ENCODE results near the gene LDB2. TPM values are rescaled to one million over a fixed set of nuclear protein-coding genes. Genes with fewer than 3 reads are reported as not detected.

LDB2 gene
- total RNA-seq, 1 experiment from 2014 or later: not detected

DNA sequence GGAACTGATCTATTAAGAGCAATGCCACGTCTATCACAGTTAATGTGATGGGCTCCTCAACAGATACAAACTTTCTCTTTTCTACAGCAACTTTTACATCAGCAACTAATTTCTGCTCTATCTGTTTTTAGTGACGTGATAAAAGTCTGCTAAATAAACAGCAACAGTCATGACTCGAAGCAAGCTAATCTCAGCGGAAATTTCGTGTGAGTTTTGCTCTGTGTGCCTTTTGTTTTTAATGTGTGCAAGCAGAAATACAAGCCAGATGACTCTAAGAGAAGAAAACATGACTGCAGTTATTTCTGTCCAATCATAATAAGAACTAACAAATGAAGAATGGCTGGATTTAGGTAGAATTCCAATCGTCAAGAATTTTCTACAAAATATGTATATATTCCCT is 214.3 kb downstream of the LDB2 start:
- Histone ChIP-seq H2AFZ (ENCODE audit: low read length) (no peak overlapping the region), H3K27me3 (ENCODE audit: low read length) (no peaks in the 10 kb centered on the region), H3K4me1 (ENCODE audit: low read length) (no peaks in the 10 kb centered on the region), H3K79me2 (ENCODE audit: low read length) (no peaks in the 10 kb centered on the region), H3K27ac (ENCODE audit: low read length) (no peak overlapping the region), H3K9ac (ENCODE audit: low read length) (no peak overlapping the region), H3K4me3 (ENCODE audit: low read length) (no peak overlapping the region), H3K4me2 (ENCODE audit: low read depth, low read length, poor library complexity, severe bottlenecking) (no peak overlapping the region), H4K20me1 (ENCODE audit: insufficient read depth, low read depth, low read length) (no peaks in the 10 kb centered on the region), H3K9me3 (ENCODE audit: low read length) (no peaks in the 10 kb centered on the region), H3K36me3 (ENCODE audit: insufficient read depth, low read length) (no peaks in the 10 kb centered on the region), H3K9me2 (replicated peaks; ENCODE audit: insufficient read depth, low read length) (no peaks in the 10 kb centered on the region)
- DNase-seq: no peak

GRCh38 chr4:16682975-16683374 is 215.5 kb downstream of the LDB2 start:
- no peaks in the 10 kb centered on the region for H3K36me3 ChIP-seq (ENCODE audit: insufficient read depth, low read length)
- no peak overlapping the region for H3K27ac ChIP-seq (ENCODE audit: low read length)
- DNase-seq: no peak
- no peaks in the 10 kb centered on the region for H3K9me3 ChIP-seq (ENCODE audit: low read length)
- H3K4me3 ChIP-seq (ENCODE audit: low read length): no peak overlapping the region
- H2AFZ ChIP-seq (ENCODE audit: low read length): no peak overlapping the region
- no peaks in the 10 kb centered on the region for H3K9me2 ChIP-seq (replicated peaks; ENCODE audit: insufficient read depth, low read length)
- H3K4me2 ChIP-seq (ENCODE audit: low read depth, low read length, poor library complexity, severe bottlenecking): no peak overlapping the region
- no peaks in the 10 kb centered on the region for H3K4me1 ChIP-seq (ENCODE audit: low read length)
- no peaks in the 10 kb centered on the region for H3K27me3 ChIP-seq (ENCODE audit: low read length)
- no peaks in the 10 kb centered on the region for H4K20me1 ChIP-seq (ENCODE audit: insufficient read depth, low read depth, low read length)
- H3K9ac ChIP-seq (ENCODE audit: low read length): no peak overlapping the region
- no peaks in the 10 kb centered on the region for H3K79me2 ChIP-seq (ENCODE audit: low read length)

GRCh38 chr4:16677001-16677944 is 221.2 kb downstream of the LDB2 start:
- Histone ChIP-seq H3K27me3 (ENCODE audit: low read length) (no peaks in the 10 kb centered on the region), H3K79me2 (ENCODE audit: low read length) (no peaks in the 10 kb centered on the region), H3K4me3 (ENCODE audit: low read length) (no peak overlapping the region), H3K9ac (ENCODE audit: low read length) (no peak overlapping the region), H3K9me3 (ENCODE audit: low read length) (no peaks in the 10 kb centered on the region), H3K36me3 (ENCODE audit: insufficient read depth, low read length) (no peaks in the 10 kb centered on the region), H3K4me2 (ENCODE audit: low read depth, low read length, poor library complexity, severe bottlenecking) (no peak overlapping the region), H3K27ac (ENCODE audit: low read length) (no peak overlapping the region), H4K20me1 (ENCODE audit: insufficient read depth, low read depth, low read length) (no peaks in the 10 kb centered on the region), H3K9me2 (replicated peaks; ENCODE audit: insufficient read depth, low read length) (no peaks in the 10 kb centered on the region), H3K4me1 (ENCODE audit: low read length) (no peaks in the 10 kb centered on the region), H2AFZ (ENCODE audit: low read length) (no peak overlapping the region)
- DNase-seq: no peak

DNA sequence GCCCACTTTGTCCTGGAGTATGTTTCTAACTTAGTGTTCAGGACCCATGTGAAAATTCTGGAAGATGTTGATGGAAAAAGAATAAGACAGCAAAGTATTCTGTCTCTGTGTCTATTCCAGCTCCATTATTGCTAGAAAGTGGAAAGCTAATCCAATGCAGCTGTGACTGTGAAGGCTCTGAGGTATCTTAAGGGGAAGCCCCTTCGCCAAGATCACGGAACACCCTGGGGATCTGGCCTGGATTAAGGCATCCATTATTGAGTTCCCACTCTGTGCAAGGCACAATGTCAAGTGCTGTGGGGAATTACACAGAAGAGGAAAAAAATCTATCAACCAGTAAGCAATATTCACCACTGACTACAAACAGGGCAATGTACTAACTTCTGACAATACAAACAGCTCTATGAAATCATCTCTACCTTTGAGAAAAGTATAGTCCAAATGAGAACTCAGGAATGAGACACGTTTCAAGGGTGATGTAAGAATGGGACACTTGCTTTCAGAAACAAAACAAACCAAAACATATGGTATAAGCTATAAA is 222.1 kb downstream of the LDB2 start:
- Histone ChIP-seq H3K9ac (ENCODE audit: low read length) (no peak overlapping the region), H3K4me1 (ENCODE audit: low read length) (no peaks in the 10 kb centered on the region), H4K20me1 (ENCODE audit: insufficient read depth, low read depth, low read length) (no peaks in the 10 kb centered on the region), H3K4me2 (ENCODE audit: low read depth, low read length, poor library complexity, severe bottlenecking) (no peak overlapping the region), H3K36me3 (ENCODE audit: insufficient read depth, low read length) (no peaks in the 10 kb centered on the region), H3K27ac (ENCODE audit: low read length) (no peak overlapping the region), H3K9me2 (replicated peaks; ENCODE audit: insufficient read depth, low read length) (no peaks in the 10 kb centered on the region), H2AFZ (ENCODE audit: low read length) (no peak overlapping the region), H3K27me3 (ENCODE audit: low read length) (no peaks in the 10 kb centered on the region), H3K79me2 (ENCODE audit: low read length) (no peaks in the 10 kb centered on the region), H3K9me3 (ENCODE audit: low read length) (no peaks in the 10 kb centered on the region), H3K4me3 (ENCODE audit: low read length) (no peak overlapping the region)
- no peak for DNase-seq

GRCh38 chr4:16674082-16674481 is 224.4 kb downstream of the LDB2 start:
- Histone ChIP-seq H3K4me1 (ENCODE audit: low read length) (no peaks in the 10 kb centered on the region), H3K9me2 (replicated peaks; ENCODE audit: insufficient read depth, low read length) (no peaks in the 10 kb centered on the region), H3K79me2 (ENCODE audit: low read length) (no peaks in the 10 kb centered on the region), H3K4me2 (ENCODE audit: low read depth, low read length, poor library complexity, severe bottlenecking) (no peak overlapping the region), H3K9me3 (ENCODE audit: low read length) (no peaks in the 10 kb centered on the region), H3K27me3 (ENCODE audit: low read length) (no peaks in the 10 kb centered on the region), H3K27ac (ENCODE audit: low read length) (no peak overlapping the region), H4K20me1 (ENCODE audit: insufficient read depth, low read depth, low read length) (no peaks in the 10 kb centered on the region), H3K4me3 (ENCODE audit: low read length) (no peak overlapping the region), H2AFZ (ENCODE audit: low read length) (no peak overlapping the region), H3K9ac (ENCODE audit: low read length) (no peak overlapping the region), H3K36me3 (ENCODE audit: insufficient read depth, low read length) (no peaks in the 10 kb centered on the region)
- no peak for DNase-seq

DNA sequence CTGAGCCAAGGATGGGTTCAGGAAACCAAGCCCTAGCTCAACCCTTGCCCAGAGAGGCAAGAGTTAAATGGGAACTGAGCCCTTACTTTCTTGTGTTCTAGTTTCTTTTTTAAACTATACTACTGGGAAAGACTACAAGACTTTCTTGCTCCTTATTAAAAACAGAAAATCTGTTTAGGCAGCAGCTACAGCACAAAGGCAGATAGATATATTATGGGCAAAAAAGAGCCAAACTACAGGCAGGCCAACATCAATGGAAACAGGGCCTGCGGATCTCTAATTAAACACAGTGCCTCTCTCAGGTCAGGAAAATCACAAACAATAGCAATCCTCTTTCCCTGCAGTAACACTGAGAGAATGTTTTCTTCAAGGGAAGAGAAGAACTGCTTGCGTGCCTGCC is 226.0 kb downstream of the LDB2 start:
- Histone ChIP-seq H4K20me1 (ENCODE audit: insufficient read depth, low read depth, low read length) (no peaks in the 10 kb centered on the region), H3K36me3 (ENCODE audit: insufficient read depth, low read length) (no peaks in the 10 kb centered on the region)

DNA sequence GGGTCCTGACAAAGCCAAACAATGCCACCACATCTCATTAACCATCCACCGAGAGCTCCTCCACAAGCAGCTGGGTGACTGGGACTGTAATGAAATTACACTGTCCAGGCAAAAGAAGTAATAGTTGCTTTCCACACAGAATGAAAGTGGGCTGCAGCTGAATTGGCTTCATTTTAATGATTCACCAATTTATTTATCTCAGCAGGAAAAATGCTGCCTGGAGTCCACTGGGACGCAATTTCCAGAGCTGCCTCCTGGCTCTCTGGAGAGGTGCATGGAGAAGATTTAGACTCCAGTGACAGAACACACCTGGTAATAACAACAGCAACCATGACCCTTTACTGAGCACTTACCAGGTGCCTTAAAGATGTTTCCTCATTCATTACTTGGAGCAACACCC is 226.7 kb downstream of the LDB2 start:
- Histone ChIP-seq H3K27me3 (ENCODE audit: low read length) (no peaks in the 10 kb centered on the region), H3K36me3 (ENCODE audit: insufficient read depth, low read length) (no peaks in the 10 kb centered on the region), H3K4me3 (ENCODE audit: low read length) (no peak overlapping the region), H4K20me1 (ENCODE audit: insufficient read depth, low read depth, low read length) (no peaks in the 10 kb centered on the region), H3K4me1 (ENCODE audit: low read length) (no peaks in the 10 kb centered on the region), H3K4me2 (ENCODE audit: low read depth, low read length, poor library complexity, severe bottlenecking) (no peak overlapping the region), H3K9me2 (replicated peaks; ENCODE audit: insufficient read depth, low read length) (no peaks in the 10 kb centered on the region), H2AFZ (ENCODE audit: low read length) (no peak overlapping the region), H3K79me2 (ENCODE audit: low read length) (no peaks in the 10 kb centered on the region), H3K27ac (ENCODE audit: low read length) (no peak overlapping the region), H3K9ac (ENCODE audit: low read length) (no peak overlapping the region), H3K9me3 (ENCODE audit: low read length) (no peaks in the 10 kb centered on the region)
- DNase-seq: no peak

More for the DNA sequence above, 226.0 kb downstream of the LDB2 start:
- Histone ChIP-seq H3K4me3 (ENCODE audit: low read length) (no peak overlapping the region), H3K4me1 (ENCODE audit: low read length) (no peaks in the 10 kb centered on the region), H3K9ac (ENCODE audit: low read length) (no peak overlapping the region), H3K27ac (ENCODE audit: low read length) (no peak overlapping the region), H3K9me2 (replicated peaks; ENCODE audit: insufficient read depth, low read length) (no peaks in the 10 kb centered on the region), H3K79me2 (ENCODE audit: low read length) (no peaks in the 10 kb centered on the region), H3K4me2 (ENCODE audit: low read depth, low read length, poor library complexity, severe bottlenecking) (no peak overlapping the region), H3K27me3 (ENCODE audit: low read length) (no peaks in the 10 kb centered on the region), H2AFZ (ENCODE audit: low read length) (no peak overlapping the region), H3K9me3 (ENCODE audit: low read length) (no peaks in the 10 kb centered on the region)
- no peak for DNase-seq

DNA sequence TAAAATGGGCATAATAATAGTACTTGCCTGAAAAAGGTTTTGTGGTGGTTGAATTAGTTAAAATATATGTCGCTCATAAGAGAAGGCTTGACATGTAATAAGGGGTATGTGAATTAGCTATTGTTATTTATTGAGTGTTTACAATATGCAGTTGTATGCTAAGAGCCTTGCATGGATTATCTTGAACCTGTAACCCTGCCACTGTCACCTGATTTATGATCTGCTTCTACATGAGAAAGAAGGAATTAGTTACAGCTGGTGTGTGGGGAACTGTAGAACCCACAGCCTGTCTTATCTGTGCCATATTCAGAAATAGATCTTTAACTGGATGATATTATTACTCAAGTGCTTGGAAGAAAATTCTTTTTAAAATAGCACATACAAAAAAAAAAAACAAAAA is 227.7 kb downstream of the LDB2 start:
- Histone ChIP-seq H3K4me2 (ENCODE audit: low read depth, low read length, poor library complexity, severe bottlenecking) (no peak overlapping the region), H4K20me1 (ENCODE audit: insufficient read depth, low read depth, low read length) (no peaks in the 10 kb centered on the region), H3K9me3 (ENCODE audit: low read length) (no peaks in the 10 kb centered on the region), H3K36me3 (ENCODE audit: insufficient read depth, low read length) (no peaks in the 10 kb centered on the region), H3K9ac (ENCODE audit: low read length) (no peak overlapping the region), H3K4me1 (ENCODE audit: low read length) (no peaks in the 10 kb centered on the region), H3K4me3 (ENCODE audit: low read length) (no peak overlapping the region), H3K9me2 (replicated peaks; ENCODE audit: insufficient read depth, low read length) (no peaks in the 10 kb centered on the region), H3K27me3 (ENCODE audit: low read length) (no peaks in the 10 kb centered on the region), H3K79me2 (ENCODE audit: low read length) (no peaks in the 10 kb centered on the region), H3K27ac (ENCODE audit: low read length) (no peak overlapping the region), H2AFZ (ENCODE audit: low read length) (no peak overlapping the region)
- DNase-seq: no peak
